Measurements from ENCODE around the gene APOC3.
"Not testable (repeated sequence)": the region's sequence is repeated elsewhere in the genome, so short reads cannot be mapped to it uniquely, and the experiment has no call there.

The APOC3 gene

GRCh38 chr11:116801662-116802061 is 28.0 kb upstream of the APOC3 start:
- not testable (repeated sequence) for DNase-seq (ENCODE audit: extremely low read depth in 1 of 2, low read depth in 1 of 2)

- no peak for DNase-seq (ENCODE audit: extremely low read depth in 1 of 2, low read depth in 1 of 2)
Measured at GRCh38 chr11:116804001-116804400, 25.7 kb upstream of the APOC3 start.

GRCh38 chr11:116807601-116808261 is 22.0 kb upstream of the APOC3 start:
- no peak for DNase-seq (ENCODE audit: extremely low read depth in 1 of 2, low read depth in 1 of 2)

GRCh38 chr11:116808262-116809175 is 21.2 kb upstream of the APOC3 start:
- no peak for DNase-seq (ENCODE audit: extremely low read depth in 1 of 2, low read depth in 1 of 2)

DNA sequence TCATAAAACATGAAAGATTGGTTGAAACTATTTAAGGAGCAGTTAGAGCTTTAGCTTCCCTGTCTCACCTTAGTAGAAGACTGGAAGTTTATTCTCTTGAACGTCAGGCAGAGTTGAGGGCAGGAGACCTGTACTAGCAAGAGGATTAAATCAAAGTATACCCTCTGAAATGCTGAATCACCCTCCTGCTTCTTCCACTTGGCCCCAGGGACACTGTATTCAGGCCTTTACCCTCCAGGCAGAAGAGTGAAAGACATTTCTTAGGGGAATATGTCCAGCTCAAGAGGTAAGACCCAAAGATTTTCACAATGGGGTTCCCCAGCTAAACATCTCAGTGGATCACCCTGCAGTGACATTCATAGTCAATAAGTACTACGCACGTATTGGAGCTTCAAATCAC is 18.5 kb upstream of the APOC3 start:
- no peak for DNase-seq (ENCODE audit: extremely low read depth in 1 of 2, low read depth in 1 of 2)

GRCh38 chr11:116812109-116812508 is 17.6 kb upstream of the APOC3 start:
- no peak for DNase-seq (ENCODE audit: extremely low read depth in 1 of 2, low read depth in 1 of 2)

DNA sequence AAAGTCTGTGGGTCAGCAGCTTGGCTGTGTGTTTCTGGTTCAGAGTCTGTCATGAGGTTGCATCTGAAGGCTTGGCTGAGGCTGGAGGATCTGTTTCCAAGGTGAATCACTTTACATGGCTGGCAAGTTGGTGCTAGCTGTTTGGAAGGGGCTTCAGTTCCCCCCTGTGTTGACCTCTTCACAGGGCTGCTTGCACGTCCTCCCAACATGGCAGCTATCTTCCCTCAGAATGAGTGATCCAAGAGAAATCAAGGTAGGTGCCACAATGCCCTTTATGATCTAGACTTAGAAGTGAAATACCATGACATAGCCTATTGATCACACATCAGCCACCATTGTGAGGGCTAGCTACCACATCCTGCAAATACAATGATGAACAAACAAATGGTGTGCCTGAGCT is 16.5 kb upstream of the APOC3 start:
- no peak for DNase-seq (ENCODE audit: extremely low read depth in 1 of 2, low read depth in 1 of 2)

- DNase-seq (ENCODE audit: extremely low read depth in 1 of 2, low read depth in 1 of 2) = no peak
Measured at GRCh38 chr11:116813781-116814471, 15.8 kb upstream of the APOC3 start.

DNA sequence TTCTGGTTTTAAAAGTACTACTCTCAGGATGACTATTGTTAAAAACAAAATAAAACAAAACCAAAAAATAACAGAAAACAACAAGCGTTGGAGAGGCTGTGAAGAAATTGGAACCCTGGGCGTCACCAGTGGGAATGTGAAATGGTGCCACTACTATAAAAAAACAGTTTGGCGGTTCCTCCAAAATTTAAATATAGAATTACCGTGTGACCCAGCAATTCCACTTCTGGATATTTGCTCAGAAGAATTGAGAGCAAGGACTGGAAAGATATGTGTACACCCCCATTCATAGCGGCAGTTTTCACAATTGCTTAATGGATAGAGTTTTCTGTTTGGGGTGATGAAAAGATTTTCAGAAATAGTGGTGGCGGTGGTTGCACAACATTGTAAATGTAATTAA is 15.2 kb upstream of the APOC3 start:
- no peak for DNase-seq (ENCODE audit: extremely low read depth in 1 of 2, low read depth in 1 of 2)

GRCh38 chr11:116819049-116819448 is 10.7 kb upstream of the APOC3 start:
- no peak for DNase-seq (ENCODE audit: extremely low read depth in 1 of 2, low read depth in 1 of 2)

GRCh38 chr11:116821050-116821918 is 8.4 kb upstream of the APOC3 start:
- no peak for DNase-seq (ENCODE audit: extremely low read depth in 1 of 2, low read depth in 1 of 2)

GRCh38 chr11:116822575-116822974 is 7.1 kb upstream of the APOC3 start:
- no peak for DNase-seq (ENCODE audit: extremely low read depth in 1 of 2, low read depth in 1 of 2)

DNA sequence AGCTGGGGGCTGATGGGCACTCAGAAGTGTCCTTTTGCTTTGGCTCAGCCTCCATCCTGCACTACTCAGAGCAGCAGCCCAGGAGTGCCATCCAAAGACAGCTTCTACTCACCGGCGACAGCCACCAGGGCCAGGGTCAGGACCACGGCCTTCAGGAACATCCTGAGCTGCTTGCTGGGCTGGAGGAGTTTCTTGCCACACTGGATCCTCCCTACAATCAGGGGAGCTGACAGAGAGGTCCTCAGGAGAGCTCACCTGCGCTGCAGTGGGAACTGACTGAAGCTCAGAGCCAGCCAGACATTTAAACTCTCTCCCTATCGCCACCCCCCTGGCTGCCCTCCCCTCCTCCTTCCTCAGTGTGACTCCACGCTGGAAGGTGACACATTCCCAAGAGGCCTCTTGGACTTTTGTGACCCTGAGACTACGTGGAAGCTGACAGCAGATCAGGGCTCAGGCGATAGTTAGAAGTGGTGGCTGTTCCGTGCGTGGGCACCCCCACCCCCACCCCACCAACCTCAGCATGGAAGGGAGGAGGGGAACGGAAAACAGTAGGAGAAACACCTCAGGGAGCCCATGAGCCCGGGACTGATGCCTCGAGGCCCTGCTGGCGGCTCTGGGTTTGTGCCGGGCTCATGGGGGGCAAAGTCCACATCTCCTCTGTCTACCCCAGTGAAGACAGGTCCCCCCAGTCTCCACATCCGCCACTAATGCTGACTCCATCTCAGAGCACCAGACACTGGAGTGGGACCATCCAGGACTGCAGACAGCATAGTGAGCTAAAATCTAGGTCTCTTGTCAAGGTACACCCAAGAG is 6.5 kb upstream of the APOC3 start, which contains the start of gene APOA4:
TSS of gene APOA4 (minus strand) at position 274 of the 813 bp plus-strand sequence. CDS start at position 161, 113 bp downstream.
- DNase-seq (ENCODE audit: extremely low read depth in 1 of 2, low read depth in 1 of 2) = no peak

- no peak for DNase-seq (ENCODE audit: extremely low read depth in 1 of 2, low read depth in 1 of 2)
Measured at GRCh38 chr11:116825434-116825833, 4.3 kb upstream of the APOC3 start.

DNA sequence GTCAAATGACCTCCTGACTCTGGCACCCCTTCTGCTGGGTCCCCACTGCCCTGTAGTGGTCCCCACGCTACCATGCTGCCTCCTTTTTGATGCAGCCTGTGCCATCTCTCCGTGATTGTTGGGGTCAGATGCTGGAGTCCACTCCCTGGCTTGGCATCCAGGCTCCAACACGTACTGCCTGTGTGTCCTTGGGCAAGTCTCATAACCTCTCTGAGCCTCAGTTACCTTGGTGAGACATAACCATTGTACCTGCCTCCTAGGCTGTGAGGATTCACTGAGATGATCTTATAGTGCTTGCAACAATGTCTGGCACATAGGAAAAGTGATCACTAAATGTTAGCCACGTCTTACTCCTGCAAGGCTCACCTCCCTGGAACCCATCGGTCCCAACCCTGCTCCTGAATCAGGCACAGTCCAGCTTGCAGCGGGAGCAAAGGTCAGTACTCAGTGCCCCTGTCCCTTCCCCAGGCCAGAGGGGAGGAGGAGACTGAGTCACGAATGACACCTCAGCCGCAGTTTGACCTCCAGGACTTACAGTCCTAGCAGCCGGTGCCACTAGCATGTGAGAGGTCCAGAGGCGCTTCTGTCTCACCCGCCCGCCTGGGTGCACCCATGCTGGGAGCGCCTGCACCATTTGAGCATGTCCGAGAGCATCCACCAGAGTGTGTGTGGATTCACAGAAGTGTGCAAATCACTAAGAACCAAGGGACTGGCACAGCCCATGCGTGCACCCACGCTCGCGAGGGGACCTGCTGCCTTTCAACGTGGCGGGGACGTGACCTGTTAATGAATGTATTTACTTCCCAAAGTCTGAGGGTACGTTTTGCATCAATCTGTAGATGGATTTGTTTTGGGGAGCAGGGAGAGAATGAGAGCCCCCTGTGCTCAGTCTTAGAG is 3.6 kb upstream of the APOC3 start:
- DNase-seq (ENCODE audit: extremely low read depth in 1 of 2, low read depth in 1 of 2) = no peak

GRCh38 chr11:116826751-116827431 is 2.8 kb upstream of the APOC3 start:
- DNase-seq (ENCODE audit: extremely low read depth in 1 of 2, low read depth in 1 of 2) = no peak

- DNase-seq (ENCODE audit: extremely low read depth in 1 of 2, low read depth in 1 of 2) = no peak
Measured at GRCh38 chr11:116827461-116827860, 2.2 kb upstream of the APOC3 start.
